Psoas muscle (tissue), 8 donors: ENCODE results near the gene PDLIM7. TPM values are rescaled to one million over a fixed set of nuclear protein-coding genes. Genes with fewer than 3 reads are reported as not detected.

Experiments used
- ATAC-seq, 4 donors: fragments of 200-7000 bp; cut with Tn5 transposase; one replicate each; pipeline ENCODE4 v1.9.1; 2020; ENCODE audit warnings: moderate library complexity in 3 of 4, mild to moderate bottlenecking in 2 of 4
- DNase-seq, 2 donors: peaks; one replicate each; pipeline ENCODE4 v3.0.0-alpha.2; 2020
- H3K27ac ChIP-seq: fragments of 200-600 bp; one replicate; pipeline ENCODE4 v1.8.0; 2022
- H3K27me3 ChIP-seq, 3 donors: fragments of 200-600 bp in 1 of 3; one replicate each; pipeline versions ENCODE4 v1.6.1 to v1.8.0; 2013 to 2022; ENCODE audit warnings: low read length in 2 of 3, mild to moderate bottlenecking in 2 of 3, moderate library complexity in 1 of 3; ENCODE audit not compliant: insufficient read depth in 3 of 3
- H3K36me3 ChIP-seq, 2 donors: fragments of 200-600 bp in 1 of 2; one replicate each; pipeline versions ENCODE4 v1.6.1 to v1.8.0; 2013 to 2022; ENCODE audit warnings: low read depth in 1 of 2, mild to moderate bottlenecking in 1 of 2, moderate library complexity in 1 of 2; ENCODE audit not compliant: insufficient read depth in 1 of 2
- H3K4me1 ChIP-seq: fragments of 200-600 bp; one replicate; pipeline ENCODE4 v1.8.0; 2022
- H3K4me3 ChIP-seq: fragments of 200-600 bp; one replicate; pipeline ENCODE4 v1.8.0; 2022; ENCODE audit warnings: mild to moderate bottlenecking
- H3K9me3 ChIP-seq: fragments of 200-600 bp; one replicate; pipeline ENCODE4 v1.8.0; 2022
- CTCF ChIP-seq: fragments of 200-600 bp; IDR thresholded peaks from one replicate; pipeline ENCODE4 v1.8.0; 2022; ENCODE audit warnings: antibody characterized with exemption
- WGBS, 3 donors: extraction: QIAGEN DNeasy Blood & Tissue Kit; methylation state at CpG; one replicate each; pipeline versions ENCODE4 v1.1.6 to v1.1.7; 2013; 5-methylcytosine and 5-hydroxymethylcytosine counted together
- intact Hi-C, 2 donors: fragments of 100-400 bp; cut with DNase I; formaldehyde crosslinking; loops; one replicate each; pipeline versions ENCODE4 v1.11.0 to v1.14.2; 2022
- polyA plus RNA-seq, 3 donors: library from polyadenylated mRNA; stranded (reverse); fragments of 200-250 nt; gene quantifications; one replicate each; pipeline ENCODE4 v1.2.3, GENCODE V29; 2013
- total RNA-seq, 4 donors: library from RNA; stranded (reverse); fragmentation: NEBNext Ultra II Directional in 2 of 4; extraction: Animal tissue kit (Norgen Biotek cat#: 25700) in 2 of 4; gene quantifications; one replicate each; pipeline versions ENCODE4 v1.2.1 to v1.2.4, GENCODE V29; 2021 to 2023
- donor health status: healthy with polysubstance abuse.
- donor health status: DM: no; HTN: no; CAD: no; lungs with moderate emphysema.
- donor health status: Bipolar disorder and iron deficiency.
- donor health status: healthy.
- donor health status: DM: yes; HTN: yes; CAD: no.
- donor health status: DM: no; HTN: no; CAD: no.
- donor health status: DM: no; HTN: no; CAD: no.
- donor health status: DM: yes; HTN: yes; CAD: no.

PDLIM7 gene
- total and polyA plus RNA-seq, 7 donors, result 134 to 254 (median 174) TPM

- WGBS, 3 donors, result 69 to 70% (median 69%) methylated on average over 11 of the region's 11 CpGs
- intact Hi-C loops, result no loop called here
- ATAC-seq (no peak), DNase-seq (no peak)
- no peaks in the 10 kb centered on the region for H3K4me1 ChIP-seq
- H3K9me3 ChIP-seq, result no peaks in the 10 kb centered on the region
- H3K27me3 ChIP-seq, result no peaks in the 10 kb centered on the region
- H3K4me3 ChIP-seq, result peak overlapping the region; percentile 54
- no peak for TF ChIP-seq CTCF
- no peak overlapping the region for H3K27ac ChIP-seq
- peaks cover 7 to 52% of the 10 kb centered on the region in 2 donors for H3K36me3 ChIP-seq
Observed at GRCh38 chr5:177509991-177510566, 12.7 kb upstream of the PDLIM7 start.

DNA sequence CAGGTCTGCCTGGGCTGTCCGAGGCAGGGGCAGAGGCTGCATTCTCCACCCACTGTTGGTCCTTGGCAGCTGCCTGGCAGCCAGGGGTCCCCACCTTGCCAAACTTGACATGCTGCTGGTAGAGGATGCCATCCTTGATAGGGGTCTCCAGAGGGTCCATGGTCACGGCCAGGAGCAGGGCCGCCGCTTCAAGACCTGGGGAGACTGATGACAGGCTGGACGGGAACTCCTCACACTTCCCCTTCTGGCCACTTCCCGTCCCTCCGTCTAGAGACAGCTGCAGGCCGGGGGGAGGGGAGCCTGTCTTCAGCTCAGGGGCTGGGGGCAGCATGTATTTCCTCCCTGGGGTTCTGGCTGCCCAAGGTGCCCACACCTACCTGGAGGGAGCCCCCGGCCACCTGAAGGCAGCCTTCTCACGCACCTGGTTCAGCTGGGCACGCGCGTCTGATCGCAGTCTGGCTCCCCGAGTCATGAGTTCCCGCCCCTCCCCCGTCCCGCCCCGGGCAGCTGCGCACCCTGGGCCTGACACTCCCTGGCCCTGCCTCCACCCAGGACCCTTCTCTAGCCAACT is 12.1 kb upstream of the PDLIM7 start, which contains the start of gene DOK3:
DOK3 (minus strand) TSS at position 446 of the 571 bp plus-strand sequence; CDS start at position 160, 286 bp downstream.
- H3K27ac ChIP-seq, result peak within 1 kb of the TSS; percentile 23
- H3K4me1 ChIP-seq, result no peaks in the 10 kb centered on the region
- intact Hi-C loops, result no loop called here
- TF ChIP-seq CTCF, result no peak
- DNase-seq (peak in 1 of 2 donors; percentile 55), ATAC-seq (peak in 3 of 4 donors; percentile 15 to 51 (median 35))
- peaks cover 7 to 47% of the 10 kb centered on the region in 2 donors for H3K36me3 ChIP-seq
- H3K4me3 ChIP-seq, result peak within 1 kb of the TSS; percentile 54
- no peaks in the 10 kb centered on the region for H3K27me3 ChIP-seq
- WGBS, 3 donors, result 17 to 26% (median 20%) methylated on average over 7 to 20 of the region's 20 CpGs
- H3K9me3 ChIP-seq, result no peaks in the 10 kb centered on the region

GRCh38 chr5:177508837-177509236 is 11.4 kb upstream of the PDLIM7 start:
- no peaks in the 10 kb centered on the region for H3K9me3 ChIP-seq
- H3K36me3 ChIP-seq, result peaks cover 7 to 47% of the 10 kb centered on the region in 2 donors
- no peak for DNase-seq
- no peak for ATAC-seq
- WGBS, 3 donors, result 37 to 47% (median 37%) methylated on average over 7 to 8 of the region's 8 CpGs
- TF ChIP-seq CTCF, result no peak
- intact Hi-C loops, result no loop called here
- peak overlapping the region; percentile 54 for H3K4me3 ChIP-seq
- H3K27ac ChIP-seq, result no peak overlapping the region
- H3K27me3 ChIP-seq, result no peaks in the 10 kb centered on the region
- H3K4me1 ChIP-seq, result no peaks in the 10 kb centered on the region

DNA sequence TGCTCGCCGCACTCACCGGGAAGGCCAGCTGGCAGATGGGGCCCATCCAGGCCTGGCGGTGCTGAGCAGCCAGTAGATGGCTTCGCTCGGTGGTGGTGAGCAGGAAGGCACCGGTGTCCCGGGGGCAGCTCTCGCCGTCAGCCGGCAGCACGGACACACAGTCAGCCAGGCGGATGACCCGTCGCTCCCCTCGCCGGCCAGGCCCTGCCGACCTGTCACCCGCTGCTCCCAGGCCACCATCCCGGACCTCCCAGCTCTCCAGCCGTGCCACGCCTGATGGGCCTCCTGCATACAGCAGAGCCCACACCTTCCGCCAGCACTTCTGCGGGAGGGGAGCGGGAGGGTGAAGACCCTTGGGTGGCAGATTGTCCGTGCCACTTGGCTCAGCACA is 10.8 kb upstream of the PDLIM7 start:
- H3K27ac ChIP-seq, result no peak overlapping the region
- H3K4me3 ChIP-seq, result peak overlapping the region; percentile 54
- H3K27me3 ChIP-seq, result no peaks in the 10 kb centered on the region
- TF ChIP-seq CTCF, result no peak
- no peaks in the 10 kb centered on the region for H3K9me3 ChIP-seq
- WGBS, 3 donors, result 80 to 85% (median 83%) methylated on average over 26 of the region's 26 CpGs
- H3K4me1 ChIP-seq, result no peaks in the 10 kb centered on the region
- ATAC-seq (no peak), DNase-seq (no peak)
- intact Hi-C loops, result no loop called here
- H3K36me3 ChIP-seq, result peaks cover 5 to 42% of the 10 kb centered on the region in 2 donors
